ENCODE data around the gene F5. TPM values are rescaled to one million over a fixed set of nuclear protein-coding genes. Genes with fewer than 3 reads are reported as not detected.
"Not testable (repeated sequence)": the region's sequence is repeated elsewhere in the genome, so short reads cannot be mapped to it uniquely, and the experiment has no call there.

Gene F5
- total and polyA plus RNA-seq, 5 donors, result 4.0 to 16.5 (median 6.8) TPM

GRCh38 chr1:169521226-169521625 lies 65.1 kb downstream of the F5 start:
- 98% methylated on average over 1 of the region's 1 CpG for WGBS
- no peak for DNase-seq
- H3K4me3 ChIP-seq (ENCODE audit: low read length), result no peak overlapping the region
- no peaks in the 10 kb centered on the region for H3K9me3 ChIP-seq (ENCODE audit: control insufficient read depth, low read length)
- H3K27ac ChIP-seq (ENCODE audit: low read length), result no peak overlapping the region
- no peak for ATAC-seq
- intact Hi-C loops (cut with DNase I), result no loop called here
- no peaks in the 10 kb centered on the region for H3K4me1 ChIP-seq (ENCODE audit: control insufficient read depth, insufficient read depth, low read length)
- no peaks in the 10 kb centered on the region for H3K27me3 ChIP-seq (ENCODE audit: control insufficient read depth, insufficient read depth)

DNA sequence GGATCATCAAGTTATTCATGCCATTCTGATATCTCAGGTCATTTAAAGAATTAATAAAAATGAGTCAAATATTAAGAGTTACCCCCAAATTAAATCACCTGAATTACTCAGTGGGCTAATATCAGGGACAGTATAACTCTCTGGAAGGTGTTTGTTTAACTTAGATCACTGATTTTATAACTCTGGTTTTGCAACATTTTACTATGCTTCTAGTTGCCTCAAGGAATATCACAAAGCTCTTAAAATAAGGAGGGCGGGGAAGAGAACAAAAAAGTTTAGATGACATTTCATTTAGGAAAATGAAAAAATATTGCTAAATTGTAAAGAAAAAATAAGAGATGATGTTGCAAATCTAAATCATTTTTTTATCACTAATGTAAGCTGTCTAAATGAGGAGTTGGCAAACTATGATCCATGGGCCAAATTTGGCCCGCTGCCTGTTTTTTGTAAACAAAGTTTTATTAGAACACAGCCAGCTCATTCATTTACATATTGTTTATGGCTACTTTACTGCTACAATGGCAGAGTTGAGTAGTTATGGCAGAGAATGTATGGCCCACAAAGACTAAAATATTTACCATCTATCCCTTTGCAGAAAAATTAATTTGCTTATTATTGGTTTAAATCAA lies 68.6 kb downstream of the F5 start:
- 94% methylated on average over 2 of the region's 2 CpGs for WGBS
- intact Hi-C loops (cut with DNase I), result no loop called here
- peaks cover 2% of the 10 kb centered on the region for H3K4me1 ChIP-seq (ENCODE audit: control insufficient read depth, insufficient read depth, low read length)

DNA sequence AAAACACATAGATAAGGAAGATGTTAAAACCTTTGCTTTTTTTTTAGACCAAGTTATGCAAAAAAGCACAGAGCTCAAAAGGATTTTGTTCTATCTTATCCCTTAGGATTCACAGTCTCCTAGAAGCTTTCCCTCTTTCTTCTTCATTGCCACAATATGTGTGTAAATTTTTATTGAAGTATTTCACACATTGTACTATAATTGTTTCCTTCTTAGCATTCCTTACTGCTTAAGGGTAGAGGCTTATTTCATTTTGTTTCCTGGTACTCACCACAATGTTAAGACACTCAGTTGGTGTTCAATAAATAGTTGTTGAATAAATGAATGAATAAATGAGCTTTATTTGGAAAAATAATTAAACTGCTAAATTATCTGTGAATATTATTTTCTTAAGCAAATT lies 70.6 kb downstream of the F5 start:
- intact Hi-C loops (cut with DNase I), result no loop called here
- ATAC-seq, result no peak
- no peak for DNase-seq
- Histone ChIP-seq H3K27me3 (ENCODE audit: control insufficient read depth, insufficient read depth) (no peaks in the 10 kb centered on the region), H3K27ac (ENCODE audit: low read length) (no peak overlapping the region), H3K4me3 (ENCODE audit: low read length) (no peak overlapping the region), H3K9me3 (ENCODE audit: control insufficient read depth, low read length) (no peaks in the 10 kb centered on the region), H3K4me1 (ENCODE audit: control insufficient read depth, insufficient read depth, low read length) (peaks cover 2% of the 10 kb centered on the region)

More for the DNA sequence above, 68.6 kb downstream of the F5 start:
- Histone ChIP-seq H3K27ac (ENCODE audit: low read length) (no peak overlapping the region), H3K9me3 (ENCODE audit: control insufficient read depth, low read length) (no peaks in the 10 kb centered on the region), H3K27me3 (ENCODE audit: control insufficient read depth, insufficient read depth) (no peaks in the 10 kb centered on the region), H3K4me3 (ENCODE audit: low read length) (no peak overlapping the region)
- DNase-seq (no peak), ATAC-seq (no peak)

DNA sequence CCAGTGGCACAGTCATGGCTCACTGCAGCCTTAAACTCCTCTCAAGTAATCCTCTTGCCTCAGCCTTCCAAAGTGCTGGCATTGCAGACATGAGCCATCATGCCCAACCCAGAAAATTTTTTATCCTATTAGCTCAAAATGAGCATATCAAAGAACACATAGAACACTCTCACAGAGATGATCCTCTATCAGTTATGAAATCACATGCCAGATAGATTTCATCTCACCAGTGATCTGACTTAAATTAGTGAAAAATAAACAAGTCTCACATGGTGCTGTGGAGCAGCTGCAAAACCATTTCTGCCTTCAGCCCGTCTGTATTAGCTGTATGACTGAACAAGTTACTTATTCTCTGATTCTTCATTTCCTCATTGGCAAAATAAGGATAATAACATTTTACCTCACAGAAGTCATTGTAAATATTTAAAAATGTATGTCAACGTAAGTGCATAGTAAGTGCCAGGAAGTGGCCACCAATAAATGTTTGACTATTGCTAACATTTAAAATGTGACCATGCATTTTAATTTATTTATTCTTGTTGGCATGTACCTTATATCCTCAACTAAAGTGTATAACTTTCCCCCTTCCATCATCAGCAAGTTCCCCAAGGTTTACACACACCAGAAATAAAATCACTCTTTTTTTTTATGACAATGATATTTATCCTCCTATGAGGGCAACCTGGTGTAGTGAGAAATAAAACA lies 71.6 kb downstream of the F5 start:
- Histone ChIP-seq H3K27ac (ENCODE audit: low read length) (no peak overlapping the region), H3K27me3 (ENCODE audit: control insufficient read depth, insufficient read depth) (no peaks in the 10 kb centered on the region), H3K4me3 (ENCODE audit: low read length) (no peak overlapping the region), H3K4me1 (ENCODE audit: control insufficient read depth, insufficient read depth, low read length) (peaks cover 2% of the 10 kb centered on the region), H3K9me3 (ENCODE audit: control insufficient read depth, low read length) (no peaks in the 10 kb centered on the region)
- no peak for DNase-seq
- intact Hi-C loops (cut with DNase I), result no loop called here
- no peak for ATAC-seq
- 76% methylated on average over 2 of the region's 2 CpGs for WGBS

DNA sequence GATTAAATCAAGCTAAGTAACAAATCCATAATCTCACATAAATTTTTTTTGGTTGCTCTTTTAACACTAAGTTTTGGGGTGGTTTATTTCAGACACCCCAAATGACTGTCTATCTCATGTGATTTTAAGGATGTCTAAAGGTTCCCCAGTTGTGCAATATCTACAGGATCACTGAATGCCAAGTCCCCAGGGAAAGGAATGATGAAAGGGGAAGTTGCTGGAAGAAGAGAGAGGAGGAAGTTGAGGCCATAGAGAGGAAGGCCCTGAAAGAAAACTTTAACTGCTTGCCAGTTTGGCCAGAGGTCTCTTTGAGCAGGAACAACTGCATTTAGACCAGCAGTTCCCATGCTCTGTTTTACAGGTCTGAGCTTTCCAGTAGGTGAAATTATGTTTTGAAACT lies 73.1 kb downstream of the F5 start:
- intact Hi-C loops (cut with DNase I), result no loop called here
- Histone ChIP-seq H3K27ac (ENCODE audit: low read length) (peak overlapping the region; percentile 17), H3K4me1 (ENCODE audit: control insufficient read depth, insufficient read depth, low read length) (peaks cover 2% of the 10 kb centered on the region), H3K4me3 (ENCODE audit: low read length) (no peak overlapping the region), H3K27me3 (ENCODE audit: control insufficient read depth, insufficient read depth) (no peaks in the 10 kb centered on the region), H3K9me3 (ENCODE audit: control insufficient read depth, low read length) (no peaks in the 10 kb centered on the region)
- ATAC-seq (peak; percentile 39 to 50), DNase-seq (no peak)

DNA sequence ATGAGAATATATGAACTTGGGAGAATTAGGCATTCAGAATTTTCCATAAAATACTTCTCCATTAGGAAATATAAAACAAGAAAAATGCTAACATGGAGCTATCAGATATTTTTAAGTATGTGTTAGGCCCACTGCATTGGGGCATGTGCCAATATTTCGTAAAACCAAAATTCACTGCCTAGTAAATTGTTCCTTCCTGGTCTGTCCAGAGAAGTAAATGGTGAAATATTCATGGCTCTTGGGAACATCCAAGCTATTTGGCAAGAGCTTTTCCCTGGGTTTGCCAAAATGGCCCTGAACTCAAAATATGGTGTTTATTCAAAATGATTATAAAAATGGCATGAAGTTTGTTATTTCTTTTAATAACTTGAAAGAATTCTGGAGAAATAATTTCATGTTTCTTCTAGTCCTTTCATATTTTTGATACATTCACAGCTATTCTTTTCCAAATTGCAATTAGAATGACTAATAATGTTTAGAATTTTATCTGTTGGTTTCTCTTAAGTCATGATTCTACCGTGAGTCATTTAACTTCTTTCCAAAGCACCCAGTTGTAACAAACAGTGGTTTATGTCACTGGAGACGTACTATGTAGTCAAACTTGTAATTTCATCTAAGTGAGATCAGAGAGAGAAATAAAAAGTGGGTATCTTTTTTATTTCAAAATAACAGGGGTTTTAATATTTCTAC lies 74.8 kb downstream of the F5 start:
- intact Hi-C loops (cut with DNase I), result no loop called here
- 54% methylated on average over 3 of the region's 3 CpGs for WGBS
- Histone ChIP-seq H3K4me1 (ENCODE audit: control insufficient read depth, insufficient read depth, low read length) (peaks cover 2% of the 10 kb centered on the region), H3K4me3 (ENCODE audit: low read length) (no peak overlapping the region), H3K9me3 (ENCODE audit: control insufficient read depth, low read length) (no peaks in the 10 kb centered on the region), H3K27ac (ENCODE audit: low read length) (no peak overlapping the region), H3K27me3 (ENCODE audit: control insufficient read depth, insufficient read depth) (no peaks in the 10 kb centered on the region)
- ATAC-seq (peak; percentile 84 to 91), DNase-seq (peak; percentile 21 to 47 (median 22))

- H3K9me3 ChIP-seq (ENCODE audit: control insufficient read depth, low read length), result no peaks in the 10 kb centered on the region
- intact Hi-C loops (cut with DNase I), result no loop called here
- H3K27ac ChIP-seq (ENCODE audit: low read length), result no peak overlapping the region
- peaks cover 2% of the 10 kb centered on the region for H3K4me1 ChIP-seq (ENCODE audit: control insufficient read depth, insufficient read depth, low read length)
- no peaks in the 10 kb centered on the region for H3K27me3 ChIP-seq (ENCODE audit: control insufficient read depth, insufficient read depth)
- no peak for DNase-seq
- ATAC-seq, result no peak
- 77% methylated on average over 4 of the region's 4 CpGs for WGBS
- no peak overlapping the region for H3K4me3 ChIP-seq (ENCODE audit: low read length)
Measured at GRCh38 chr1:169510060-169510459, 76.2 kb downstream of the F5 start.

DNA sequence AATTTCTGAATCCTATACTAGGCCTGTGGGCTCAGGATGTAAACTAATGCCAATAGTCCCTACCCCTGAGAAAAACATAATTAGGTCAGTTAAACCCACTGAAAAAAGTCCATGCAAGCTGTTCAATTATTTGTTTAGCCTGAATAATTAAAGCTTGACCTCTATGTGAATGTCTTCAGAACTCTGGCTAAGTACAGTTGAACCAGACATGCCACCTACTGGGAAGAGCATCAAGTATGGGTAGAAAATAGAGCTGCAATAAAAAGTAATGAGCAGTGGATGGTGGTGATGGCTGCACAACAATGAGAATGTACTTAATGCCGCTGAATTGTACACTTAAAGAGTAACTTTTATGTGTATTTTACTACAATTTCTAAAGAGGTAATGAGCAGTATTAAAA lies 76.9 kb downstream of the F5 start:
- 96% methylated on average over 1 of the region's 1 CpG for WGBS
- peak; percentile 50 to 65 for ATAC-seq

DNA sequence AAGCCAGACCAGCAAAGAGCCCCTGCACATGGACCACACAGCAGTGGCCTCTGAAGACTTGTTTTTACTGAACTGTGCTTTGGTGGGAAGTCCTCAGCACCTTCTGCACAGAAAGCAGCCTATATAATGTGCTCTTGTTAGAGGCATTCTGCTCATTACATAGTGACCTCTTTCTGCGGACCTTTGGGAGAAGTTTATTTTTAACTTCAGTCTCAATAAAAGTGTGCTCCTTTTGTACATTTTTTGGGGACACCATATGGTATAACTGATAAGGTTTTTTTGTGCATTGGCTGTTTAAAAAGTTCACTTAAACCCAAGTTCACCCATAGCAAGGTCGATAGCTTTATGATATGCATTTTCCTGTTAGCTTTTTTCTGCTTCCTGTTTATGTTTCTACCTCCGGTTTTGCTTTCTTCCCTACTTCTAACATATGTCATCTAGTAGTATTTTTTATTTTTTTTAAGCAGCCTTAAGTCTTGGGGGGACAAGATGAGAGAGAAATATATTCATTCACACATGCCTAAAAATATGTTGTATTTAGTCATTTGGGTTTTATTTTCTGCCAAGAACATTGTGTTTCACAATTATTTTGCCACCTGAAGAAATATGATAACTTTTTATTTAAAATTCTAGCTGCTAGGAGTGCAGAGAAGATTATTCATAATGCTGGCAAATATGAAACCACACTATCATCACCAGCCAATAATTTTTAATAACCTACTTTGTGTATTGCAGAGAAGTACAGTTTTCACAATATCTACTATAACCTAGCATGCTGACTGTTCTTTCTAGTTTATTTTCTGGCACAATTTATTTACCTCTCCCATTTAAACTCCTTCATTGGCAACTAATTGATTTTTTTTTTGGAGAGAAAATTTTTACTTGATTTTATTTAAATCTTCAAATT lies 77.6 kb downstream of the F5 start:
- ATAC-seq, result no peak
- 32% methylated on average over 3 of the region's 3 CpGs for WGBS
- Histone ChIP-seq H3K4me3 (ENCODE audit: low read length) (no peak overlapping the region), H3K27ac (ENCODE audit: low read length) (no peak overlapping the region), H3K4me1 (ENCODE audit: control insufficient read depth, insufficient read depth, low read length) (peaks cover 2% of the 10 kb centered on the region), H3K27me3 (ENCODE audit: control insufficient read depth, insufficient read depth) (no peaks in the 10 kb centered on the region), H3K9me3 (ENCODE audit: control insufficient read depth, low read length) (no peaks in the 10 kb centered on the region)
- intact Hi-C loops (cut with DNase I), result no loop called here
- DNase-seq, result no peak

More for the DNA sequence above, 76.9 kb downstream of the F5 start:
- Histone ChIP-seq H3K4me3 (ENCODE audit: low read length) (no peak overlapping the region), H3K9me3 (ENCODE audit: control insufficient read depth, low read length) (no peaks in the 10 kb centered on the region), H3K27me3 (ENCODE audit: control insufficient read depth, insufficient read depth) (no peaks in the 10 kb centered on the region), H3K27ac (ENCODE audit: low read length) (no peak overlapping the region), H3K4me1 (ENCODE audit: control insufficient read depth, insufficient read depth, low read length) (peaks cover 2% of the 10 kb centered on the region)
- no peak for DNase-seq
- intact Hi-C loops (cut with DNase I), result no loop called here

- 82% methylated on average over 2 of the region's 2 CpGs for WGBS
- no peak overlapping the region for H3K4me3 ChIP-seq (ENCODE audit: low read length)
- DNase-seq, result no peak
- H3K27me3 ChIP-seq (ENCODE audit: control insufficient read depth, insufficient read depth), result no peaks in the 10 kb centered on the region
- ATAC-seq, result no peak
- no peak overlapping the region for H3K27ac ChIP-seq (ENCODE audit: low read length)
- intact Hi-C loops (cut with DNase I), result no loop called here
- H3K4me1 ChIP-seq (ENCODE audit: control insufficient read depth, insufficient read depth, low read length), result no peaks in the 10 kb centered on the region
- no peaks in the 10 kb centered on the region for H3K9me3 ChIP-seq (ENCODE audit: control insufficient read depth, low read length)
Measured at GRCh38 chr1:169507413-169507812, 78.9 kb downstream of the F5 start.

GRCh38 chr1:169503601-169504000 lies 82.7 kb downstream of the F5 start:
- DNase-seq; intact Hi-C loops (cut with DNase I); H3K9me3 ChIP-seq (ENCODE audit: control insufficient read depth, low read length); ATAC-seq; H3K4me1 ChIP-seq (ENCODE audit: control insufficient read depth, insufficient read depth, low read length); H3K27me3 ChIP-seq (ENCODE audit: control insufficient read depth, insufficient read depth); H3K4me3 ChIP-seq (ENCODE audit: low read length); H3K27ac ChIP-seq (ENCODE audit: low read length): not testable (repeated sequence)
- 96% methylated on average over 2 of the region's 2 CpGs for WGBS
